Esophagus squamous epithelium (tissue), 4 donors: Measurements from ENCODE around the gene PDE4C.

ENCODE experiments used
- CTCF ChIP-seq, 6 experiments: fragments of 450-650 bp in 4 of 6; fragments of 200-600 bp in 2 of 6; sonication (generic) in 2 of 6; IDR thresholded peaks; one replicate each; pipeline ENCODE4 v1.5.1; 2016 to 2019; ENCODE audit warnings: antibody characterized with exemption in 6 of 6, mild to moderate bottlenecking in 4 of 6, moderate library complexity in 4 of 6
- POLR2A ChIP-seq, 4 donors: fragments of 450-650 bp; IDR thresholded peaks; one replicate each; pipeline ENCODE4 v1.6.1; 2017; ENCODE audit warnings: antibody characterized with exemption in 4 of 4, mild to moderate bottlenecking in 4 of 4, moderate library complexity in 3 of 4

DNA sequence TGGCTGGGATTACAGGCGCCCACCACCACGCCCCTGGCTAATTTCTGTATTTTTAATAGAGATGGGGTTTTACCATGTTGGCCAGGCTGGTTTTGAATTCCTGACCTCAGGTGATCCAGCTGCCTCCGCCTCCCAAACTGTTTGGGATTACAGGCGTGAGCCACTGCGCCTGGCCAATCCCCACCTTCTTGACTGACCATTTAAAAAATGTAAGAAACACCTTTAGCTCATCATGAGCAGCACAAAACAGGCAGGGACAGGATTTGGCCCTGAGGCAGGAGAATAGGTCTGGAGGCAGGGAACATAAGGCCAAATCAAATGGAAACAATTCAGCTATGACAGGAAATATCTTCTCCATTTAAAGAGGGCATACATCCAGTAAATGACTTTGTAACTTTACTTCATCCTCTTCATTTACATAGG is 34.6 kb downstream of the PDE4C start:
- TF ChIP-seq POLR2A (IDR thresholded peaks at IDR 0.05) (no peak), CTCF (IDR thresholded peaks at IDR 0.05) (no peak)
